ENCODE results near the gene VAV2.

VAV2 gene

GRCh38 chr9:133946840-133947486, 45.2 kb downstream of the VAV2 start:
- no peaks in the 10 kb centered on the region for H3K9me3 ChIP-seq (ENCODE audit: control insufficient read depth, low read length)
- no peak overlapping the region for H3K4me3 ChIP-seq (ENCODE audit: low read length)
- no peak overlapping the region for H3K9ac ChIP-seq (ENCODE audit: low read length)
- H3K27me3 ChIP-seq (ENCODE audit: control insufficient read depth, insufficient read depth, low read length), result no peaks in the 10 kb centered on the region
- H3K4me1 ChIP-seq (ENCODE audit: control insufficient read depth, insufficient read depth, low read length), result no peaks in the 10 kb centered on the region
- H3K36me3 ChIP-seq (ENCODE audit: control insufficient read depth, insufficient read depth, low read length), result no peaks in the 10 kb centered on the region

- Histone ChIP-seq H3K4me1 (ENCODE audit: control insufficient read depth, insufficient read depth, low read length) (no peaks in the 10 kb centered on the region), H3K9me3 (ENCODE audit: control insufficient read depth, low read length) (no peaks in the 10 kb centered on the region), H3K36me3 (ENCODE audit: control insufficient read depth, insufficient read depth, low read length) (no peaks in the 10 kb centered on the region), H3K27me3 (ENCODE audit: control insufficient read depth, insufficient read depth, low read length) (no peaks in the 10 kb centered on the region), H3K9ac (ENCODE audit: low read length) (no peak overlapping the region), H3K4me3 (ENCODE audit: low read length) (no peak overlapping the region)
Observed at GRCh38 chr9:133945977-133946753, 46.0 kb downstream of the VAV2 start.

GRCh38 chr9:133945314-133945975, 46.7 kb downstream of the VAV2 start:
- Histone ChIP-seq H3K9me3 (ENCODE audit: control insufficient read depth, low read length) (no peaks in the 10 kb centered on the region), H3K4me3 (ENCODE audit: low read length) (no peak overlapping the region), H3K4me1 (ENCODE audit: control insufficient read depth, insufficient read depth, low read length) (no peaks in the 10 kb centered on the region), H3K9ac (ENCODE audit: low read length) (no peak overlapping the region), H3K27me3 (ENCODE audit: control insufficient read depth, insufficient read depth, low read length) (no peaks in the 10 kb centered on the region), H3K36me3 (ENCODE audit: control insufficient read depth, insufficient read depth, low read length) (no peaks in the 10 kb centered on the region)

GRCh38 chr9:133944746-133945135, 47.4 kb downstream of the VAV2 start:
- H3K9me3 ChIP-seq (ENCODE audit: control insufficient read depth, low read length), result no peaks in the 10 kb centered on the region
- H3K4me1 ChIP-seq (ENCODE audit: control insufficient read depth, insufficient read depth, low read length), result no peaks in the 10 kb centered on the region
- no peaks in the 10 kb centered on the region for H3K27me3 ChIP-seq (ENCODE audit: control insufficient read depth, insufficient read depth, low read length)
- H3K9ac ChIP-seq (ENCODE audit: low read length), result no peak overlapping the region
- H3K36me3 ChIP-seq (ENCODE audit: control insufficient read depth, insufficient read depth, low read length), result no peaks in the 10 kb centered on the region
- no peak overlapping the region for H3K4me3 ChIP-seq (ENCODE audit: low read length)

GRCh38 chr9:133943781-133944745, 48.1 kb downstream of the VAV2 start:
- no peaks in the 10 kb centered on the region for H3K4me1 ChIP-seq (ENCODE audit: control insufficient read depth, insufficient read depth, low read length)
- no peak overlapping the region for H3K4me3 ChIP-seq (ENCODE audit: low read length)
- H3K9ac ChIP-seq (ENCODE audit: low read length), result no peak overlapping the region
- no peaks in the 10 kb centered on the region for H3K9me3 ChIP-seq (ENCODE audit: control insufficient read depth, low read length)
- H3K36me3 ChIP-seq (ENCODE audit: control insufficient read depth, insufficient read depth, low read length), result no peaks in the 10 kb centered on the region
- no peaks in the 10 kb centered on the region for H3K27me3 ChIP-seq (ENCODE audit: control insufficient read depth, insufficient read depth, low read length)

GRCh38 chr9:133943036-133943780, 48.9 kb downstream of the VAV2 start:
- H3K4me1 ChIP-seq (ENCODE audit: control insufficient read depth, insufficient read depth, low read length), result no peaks in the 10 kb centered on the region
- no peak overlapping the region for H3K9ac ChIP-seq (ENCODE audit: low read length)
- no peaks in the 10 kb centered on the region for H3K36me3 ChIP-seq (ENCODE audit: control insufficient read depth, insufficient read depth, low read length)
- H3K9me3 ChIP-seq (ENCODE audit: control insufficient read depth, low read length), result no peaks in the 10 kb centered on the region
- H3K27me3 ChIP-seq (ENCODE audit: control insufficient read depth, insufficient read depth, low read length), result no peaks in the 10 kb centered on the region
- no peak overlapping the region for H3K4me3 ChIP-seq (ENCODE audit: low read length)

- Histone ChIP-seq H3K36me3 (ENCODE audit: control insufficient read depth, insufficient read depth, low read length) (no peaks in the 10 kb centered on the region), H3K4me3 (ENCODE audit: low read length) (no peak overlapping the region), H3K4me1 (ENCODE audit: control insufficient read depth, insufficient read depth, low read length) (no peaks in the 10 kb centered on the region), H3K9ac (ENCODE audit: low read length) (no peak overlapping the region), H3K27me3 (ENCODE audit: control insufficient read depth, insufficient read depth, low read length) (no peaks in the 10 kb centered on the region), H3K9me3 (ENCODE audit: control insufficient read depth, low read length) (no peaks in the 10 kb centered on the region)
Observed at GRCh38 chr9:133942206-133942975, 49.7 kb downstream of the VAV2 start.

- H3K9me3 ChIP-seq (ENCODE audit: control insufficient read depth, low read length), result no peaks in the 10 kb centered on the region
- H3K4me3 ChIP-seq (ENCODE audit: low read length), result no peak overlapping the region
- no peaks in the 10 kb centered on the region for H3K36me3 ChIP-seq (ENCODE audit: control insufficient read depth, insufficient read depth, low read length)
- no peak overlapping the region for H3K9ac ChIP-seq (ENCODE audit: low read length)
- no peaks in the 10 kb centered on the region for H3K27me3 ChIP-seq (ENCODE audit: control insufficient read depth, insufficient read depth, low read length)
- H3K4me1 ChIP-seq (ENCODE audit: control insufficient read depth, insufficient read depth, low read length), result peaks cover 24% of the 10 kb centered on the region
Observed at GRCh38 chr9:133939845-133940244, 52.3 kb downstream of the VAV2 start.

GRCh38 chr9:133939171-133939785, 52.8 kb downstream of the VAV2 start:
- Histone ChIP-seq H3K9ac (ENCODE audit: low read length) (no peak overlapping the region), H3K36me3 (ENCODE audit: control insufficient read depth, insufficient read depth, low read length) (no peaks in the 10 kb centered on the region), H3K4me1 (ENCODE audit: control insufficient read depth, insufficient read depth, low read length) (peaks cover 30% of the 10 kb centered on the region), H3K9me3 (ENCODE audit: control insufficient read depth, low read length) (no peaks in the 10 kb centered on the region), H3K4me3 (ENCODE audit: low read length) (no peak overlapping the region), H3K27me3 (ENCODE audit: control insufficient read depth, insufficient read depth, low read length) (no peaks in the 10 kb centered on the region)

- Histone ChIP-seq H3K4me3 (ENCODE audit: low read length) (no peak overlapping the region), H3K9ac (ENCODE audit: low read length) (no peak overlapping the region), H3K27me3 (ENCODE audit: control insufficient read depth, insufficient read depth, low read length) (no peaks in the 10 kb centered on the region), H3K9me3 (ENCODE audit: control insufficient read depth, low read length) (no peaks in the 10 kb centered on the region), H3K4me1 (ENCODE audit: control insufficient read depth, insufficient read depth, low read length) (peaks cover 31% of the 10 kb centered on the region), H3K36me3 (ENCODE audit: control insufficient read depth, insufficient read depth, low read length) (no peaks in the 10 kb centered on the region)
Observed at GRCh38 chr9:133938753-133939152, 53.4 kb downstream of the VAV2 start.

Data from mucosa of stomach (tissue), 1 donor.